ENCODE data around the gene ZBTB17. TPM values are rescaled to one million over a fixed set of nuclear protein-coding genes. Genes with fewer than 3 reads are reported as not detected.

Gene ZBTB17
- polyA plus RNA-seq, 1 experiment: 43.3 TPM

DNA sequence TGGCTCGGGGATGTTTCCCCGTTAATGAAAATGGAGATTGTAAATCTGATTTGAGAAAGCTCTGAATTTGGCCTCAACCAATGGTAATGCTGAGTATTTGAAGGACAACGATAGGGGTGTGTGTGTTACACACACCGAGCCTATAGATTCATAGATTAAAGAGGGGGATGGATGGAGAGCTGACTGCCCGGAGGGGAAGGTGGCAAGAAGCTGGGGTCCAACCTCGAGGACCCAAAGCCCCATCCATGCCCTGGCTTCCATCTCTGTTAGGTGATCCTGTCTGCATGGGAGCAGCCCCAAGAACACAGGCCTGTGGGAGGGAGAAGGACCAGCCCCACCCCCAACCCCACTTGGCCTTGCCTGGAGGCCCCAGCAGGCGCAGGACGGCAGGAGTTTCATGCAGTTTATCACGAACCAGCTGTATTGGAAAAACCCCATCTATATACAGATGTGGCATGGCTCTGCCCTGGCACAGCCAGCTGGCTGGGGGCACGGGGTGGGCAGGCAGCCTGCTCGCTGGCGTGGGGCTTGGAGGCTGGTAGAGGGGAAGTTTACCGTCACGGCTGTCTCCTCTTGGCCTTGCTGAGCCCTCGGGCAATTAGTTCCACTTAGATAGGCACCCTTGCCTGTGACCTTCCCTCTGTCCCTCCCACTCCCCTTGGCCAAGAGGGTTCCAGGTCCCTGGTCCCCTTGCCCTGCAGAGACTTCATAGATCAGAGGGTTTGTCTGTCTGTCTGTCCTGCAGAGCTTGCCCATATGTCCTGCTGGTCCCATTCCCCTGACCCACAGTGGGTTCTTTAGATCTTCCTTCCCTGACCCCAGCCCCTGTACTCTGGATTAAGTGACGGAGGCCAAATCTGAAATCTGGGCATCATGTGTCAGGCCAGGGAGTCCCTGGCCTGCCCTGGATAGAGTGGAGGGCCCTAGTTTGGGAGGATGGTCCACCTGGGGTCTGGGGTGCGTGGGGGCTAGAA is 38.9 kb upstream of the ZBTB17 start:
- no peak for DNase-seq (ENCODE audit: low read depth)

DNA sequence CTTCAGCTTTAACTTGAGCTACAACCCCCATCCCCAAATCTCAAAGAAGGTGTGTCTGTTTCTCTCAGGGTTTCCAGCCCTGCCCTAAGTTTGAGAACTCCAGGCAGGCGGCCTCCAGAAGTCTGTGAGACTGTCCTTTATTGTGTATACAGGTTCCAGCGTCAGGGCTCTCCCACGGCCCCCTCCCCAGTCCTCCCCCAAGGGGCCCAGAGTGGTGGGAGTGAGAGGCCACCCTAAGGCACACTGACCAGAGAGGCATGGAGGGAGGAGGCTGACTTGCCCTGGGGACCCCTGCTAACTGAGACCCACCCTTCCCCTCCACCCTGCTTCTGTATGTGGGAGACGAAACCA is 38.0 kb upstream of the ZBTB17 start:
- TF ChIP-seq, protein P1, sequence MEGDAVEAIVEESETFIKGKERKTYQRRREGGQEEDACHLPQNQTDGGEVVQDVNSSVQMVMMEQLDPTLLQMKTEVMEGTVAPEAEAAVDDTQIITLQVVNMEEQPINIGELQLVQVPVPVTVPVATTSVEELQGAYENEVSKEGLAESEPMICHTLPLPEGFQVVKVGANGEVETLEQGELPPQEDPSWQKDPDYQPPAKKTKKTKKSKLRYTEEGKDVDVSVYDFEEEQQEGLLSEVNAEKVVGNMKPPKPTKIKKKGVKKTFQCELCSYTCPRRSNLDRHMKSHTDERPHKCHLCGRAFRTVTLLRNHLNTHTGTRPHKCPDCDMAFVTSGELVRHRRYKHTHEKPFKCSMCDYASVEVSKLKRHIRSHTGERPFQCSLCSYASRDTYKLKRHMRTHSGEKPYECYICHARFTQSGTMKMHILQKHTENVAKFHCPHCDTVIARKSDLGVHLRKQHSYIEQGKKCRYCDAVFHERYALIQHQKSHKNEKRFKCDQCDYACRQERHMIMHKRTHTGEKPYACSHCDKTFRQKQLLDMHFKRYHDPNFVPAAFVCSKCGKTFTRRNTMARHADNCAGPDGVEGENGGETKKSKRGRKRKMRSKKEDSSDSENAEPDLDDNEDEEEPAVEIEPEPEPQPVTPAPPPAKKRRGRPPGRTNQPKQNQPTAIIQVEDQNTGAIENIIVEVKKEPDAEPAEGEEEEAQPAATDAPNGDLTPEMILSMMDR (IDR thresholded peaks at IDR 0.05; ENCODE audit: insufficient read depth, low read depth, low read length): no peak
- no peaks in the 10 kb centered on the region for H3K27me3 ChIP-seq (ENCODE audit: control insufficient read depth, insufficient read depth, low read length)
- no peak overlapping the region for H3K4me3 ChIP-seq (ENCODE audit: low read depth, low read length)
- ChIA-PET CTCF (interaction anchor here (0.9 to 6.5 kb wide), 6 partner anchors 18 to 58 kb away, joined by 3 to 53 read pairs (median 4); no protein-coding TSS in a partner anchor), POLR2A (no interaction called here)
- no peak for DNase-seq (ENCODE audit: low read depth)
- no peaks in the 10 kb centered on the region for H3K36me3 ChIP-seq (ENCODE audit: control insufficient read depth, insufficient read depth, low read length)

More for the DNA sequence above, 38.9 kb upstream of the ZBTB17 start:
- Histone ChIP-seq H3K36me3 (ENCODE audit: control insufficient read depth, insufficient read depth, low read length) (no peaks in the 10 kb centered on the region), H3K4me3 (ENCODE audit: low read depth, low read length) (no peak overlapping the region), H3K27me3 (ENCODE audit: control insufficient read depth, insufficient read depth, low read length) (no peaks in the 10 kb centered on the region)
- POLR2A ChIA-PET: no interaction called here
- CTCF ChIA-PET: interaction anchor here (0.7 to 6.5 kb wide), 4 partner anchors 18 to 216 kb away, joined by 3 to 53 read pairs (median 3); partner anchors contain the start of gene FAM131C
- TF ChIP-seq, protein P1 (IDR thresholded peaks at IDR 0.05; ENCODE audit: insufficient read depth, low read depth, low read length): no peak

DNA sequence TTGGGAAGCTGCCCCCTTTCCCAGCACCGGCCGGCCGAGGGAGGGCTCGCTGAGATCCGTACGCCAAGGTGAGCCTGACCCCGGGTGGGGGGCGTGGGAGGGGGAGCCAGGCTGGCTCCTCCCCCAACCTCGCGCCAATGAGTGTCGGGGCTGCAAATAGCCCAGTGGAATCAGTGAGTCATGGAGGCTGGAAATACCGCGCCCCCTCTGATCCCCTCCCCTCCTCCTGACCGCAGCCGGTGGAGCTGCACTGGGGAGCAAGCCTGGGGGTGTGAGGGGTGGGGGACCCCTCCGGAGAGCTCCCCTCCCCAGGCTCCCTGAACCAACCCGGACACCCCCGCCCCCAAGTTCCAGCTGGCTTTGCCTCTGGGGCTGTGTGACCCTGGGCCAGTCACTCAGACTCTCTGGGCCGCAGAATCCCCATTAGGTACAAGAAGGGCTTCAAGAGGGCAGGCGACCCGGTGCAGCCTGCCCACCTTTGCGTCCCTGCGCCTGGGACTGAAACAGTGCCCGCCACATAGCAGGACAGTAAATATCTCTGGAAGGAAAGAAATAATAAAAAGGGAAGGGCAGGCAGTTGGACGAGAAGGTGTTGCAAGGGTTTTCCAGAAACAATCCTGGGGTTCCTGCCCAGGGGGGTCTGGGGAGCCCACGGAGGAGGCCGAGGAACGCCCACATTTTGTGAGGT is 37.5 kb upstream of the ZBTB17 start:
- Histone ChIP-seq H3K27me3 (ENCODE audit: control insufficient read depth, insufficient read depth, low read length) (no peaks in the 10 kb centered on the region), H3K36me3 (ENCODE audit: control insufficient read depth, insufficient read depth, low read length) (no peaks in the 10 kb centered on the region), H3K4me3 (ENCODE audit: low read depth, low read length) (peak overlapping the region; percentile 31)
- POLR2A ChIA-PET: no interaction called here
- no peak for DNase-seq (ENCODE audit: low read depth)
- CTCF ChIA-PET: interaction anchor here (0.9 to 6.5 kb wide), 6 partner anchors 19 to 59 kb away, joined by 3 to 53 read pairs (median 4); no protein-coding TSS in a partner anchor
- TF ChIP-seq, protein P1 (IDR thresholded peaks at IDR 0.05; ENCODE audit: insufficient read depth, low read depth, low read length): 0 out of 2 replicates have a peak, but pooled peaks have one; percentile 4

DNA sequence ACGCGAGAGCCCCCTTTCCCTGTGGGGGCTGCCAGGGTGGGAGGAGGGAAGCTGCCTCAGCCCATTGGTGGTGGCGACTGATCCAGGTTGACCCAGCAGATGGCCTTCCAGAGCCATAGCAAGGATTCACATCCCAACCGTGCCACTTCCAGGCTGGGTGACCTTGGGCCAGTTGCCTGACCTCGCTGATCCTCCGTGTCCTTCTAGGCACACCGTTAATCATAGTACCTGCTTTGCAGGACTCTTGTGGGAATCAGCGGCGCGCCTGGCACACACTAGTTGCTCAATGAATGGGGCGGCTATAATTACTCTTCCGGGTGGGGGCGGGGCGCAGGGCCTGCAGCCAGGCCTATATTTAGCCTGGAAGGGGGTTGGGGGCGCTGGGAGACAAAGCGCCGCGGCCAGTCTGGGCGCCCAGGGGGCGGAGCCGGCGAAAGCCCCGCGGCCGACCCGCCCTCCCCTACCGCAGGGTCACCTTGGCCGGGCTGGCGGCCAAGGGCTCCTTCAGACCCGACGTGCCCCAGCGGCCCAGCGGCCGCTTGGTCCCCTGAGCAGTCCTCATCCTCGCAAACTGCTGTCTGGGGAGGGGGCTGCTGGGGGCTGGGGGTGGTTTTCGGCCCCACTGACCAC is 36.8 kb upstream of the ZBTB17 start:
- Histone ChIP-seq H3K36me3 (ENCODE audit: control insufficient read depth, insufficient read depth, low read length) (no peaks in the 10 kb centered on the region), H3K4me3 (ENCODE audit: low read depth, low read length) (peak overlapping the region; percentile 31), H3K27me3 (ENCODE audit: control insufficient read depth, insufficient read depth, low read length) (no peaks in the 10 kb centered on the region)
- TF ChIP-seq, protein P1 (IDR thresholded peaks at IDR 0.05; ENCODE audit: insufficient read depth, low read depth, low read length): no peak
- DNase-seq (ENCODE audit: low read depth): no peak
- CTCF ChIA-PET: interaction anchor here (0.9 to 7.3 kb wide), 7 partner anchors 18 to 221 kb away, joined by 3 to 66 read pairs (median 5); no protein-coding TSS in a partner anchor
- POLR2A ChIA-PET: no interaction called here
